HL-60 (cell line): Measurements from ENCODE around the gene PCGF6.

Experiments used
- DNase-seq, 2 experiments: peaks; one replicate each; pipeline ENCODE4 v3.0.0-alpha.2; 2010 to 2020; ENCODE audit warnings: low read depth in 1 of 2, low spot score in 1 of 2
- H3K27ac ChIP-seq: fragments of 250-450 bp; sonication (Bioruptor Pico); replicated peaks from 2 replicates; pipeline ENCODE4 v1.5.1; 2020; ENCODE audit warnings: mild to moderate bottlenecking, moderate library complexity
- H3K27me3 ChIP-seq: fragments of 250-450 bp; sonication (Bioruptor Pico); 2 replicates; pipeline ENCODE4 v1.5.1; 2021; ENCODE audit warnings: mild to moderate bottlenecking, moderate library complexity; ENCODE audit not compliant: insufficient read depth, poor library complexity, severe bottlenecking
- H3K4me3 ChIP-seq: replicated peaks from 2 replicates; pipeline ENCODE4 v1.5.1; 2011; ENCODE audit warnings: mild to moderate bottlenecking, control low read depth, low read length; ENCODE audit not compliant: insufficient read depth
- CTCF ChIP-seq: IDR thresholded peaks from one replicate; pipeline ENCODE4 v1.5.1; 2011; ENCODE audit warnings: low read length, control low read depth, inconsistent platforms; ENCODE audit not compliant: insufficient read depth
- GABPA ChIP-seq: IDR thresholded peaks from 2 replicates; pipeline ENCODE4 v1.6.1; 2012; ENCODE audit warnings: low read depth
- POLR2AphosphoS5 ChIP-seq: IDR thresholded peaks from 2 replicates; pipeline ENCODE4 v1.6.1; 2012; ENCODE audit warnings: low read depth
- SPI1 ChIP-seq: IDR thresholded peaks from 2 replicates; pipeline ENCODE4 v1.6.1; 2012; ENCODE audit warnings: low read depth, mild to moderate bottlenecking, borderline replicate concordance
- TF ChIP-seq, protein P1 (sequence below): IDR thresholded peaks from 2 replicates; pipeline ENCODE4 v1.6.1; 2012; ENCODE audit warnings: low read depth; ENCODE audit not compliant: insufficient replicate concordance

The PCGF6 gene

DNA sequence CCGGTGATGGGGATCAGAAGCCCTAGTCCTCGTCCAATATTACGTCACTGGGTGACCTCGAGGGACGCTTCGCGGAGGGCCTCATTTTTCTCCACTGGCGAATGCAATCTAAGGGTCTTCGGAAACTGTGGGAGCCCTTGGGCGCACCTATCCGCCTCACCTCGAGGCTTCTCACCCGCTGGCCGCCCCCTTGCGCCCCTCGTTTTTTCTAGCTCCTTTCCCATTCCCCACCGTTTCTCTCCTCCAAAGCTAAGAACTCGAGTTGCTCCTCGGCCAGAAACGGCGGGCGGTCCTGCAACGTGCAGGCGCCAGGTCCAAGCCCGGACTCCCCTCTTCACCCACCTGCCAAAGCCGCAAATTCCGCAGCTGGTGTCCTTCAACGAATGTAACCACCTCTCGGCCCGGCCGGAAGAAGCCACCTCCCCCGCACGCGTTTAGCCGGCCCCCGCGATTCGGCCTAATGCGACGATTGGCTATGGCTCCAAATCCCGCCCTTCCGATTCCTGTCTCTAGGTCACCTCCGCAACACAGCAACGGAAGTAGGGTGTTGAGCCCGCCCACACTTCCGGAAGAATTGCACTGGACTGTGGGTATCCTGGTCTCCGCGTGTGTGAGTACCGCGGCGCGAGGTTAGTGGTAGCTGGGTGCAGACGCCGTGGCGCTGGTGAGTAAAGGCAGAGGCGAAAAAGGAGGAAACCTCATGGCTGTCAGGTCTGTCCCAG is 45.3 kb upstream of the PCGF6 start, which contains the start of the genes ATP5MK and PDCD11:
Gene ATP5MK (minus strand): TSS at position 409 of the 722 bp plus-strand sequence. CDS start 4,018 bp downstream, outside the sequence.
Gene PDCD11 (plus strand): TSS at position 560 of the 722 bp plus-strand sequence. CDS start 1,801 bp downstream, outside the sequence.
- Histone ChIP-seq H3K27me3 (no peaks in the 10 kb centered on the region), H3K27ac (peak within 1 kb of the TSS; percentile 88), H3K4me3 (peak within 1 kb of the TSS; percentile 77)
- DNase-seq: peak; percentile 99
- TF ChIP-seq CTCF (no peak), POLR2AphosphoS5 (peak; percentile 96), GABPA (peak; percentile 97)
- TF ChIP-seq, protein P1, sequence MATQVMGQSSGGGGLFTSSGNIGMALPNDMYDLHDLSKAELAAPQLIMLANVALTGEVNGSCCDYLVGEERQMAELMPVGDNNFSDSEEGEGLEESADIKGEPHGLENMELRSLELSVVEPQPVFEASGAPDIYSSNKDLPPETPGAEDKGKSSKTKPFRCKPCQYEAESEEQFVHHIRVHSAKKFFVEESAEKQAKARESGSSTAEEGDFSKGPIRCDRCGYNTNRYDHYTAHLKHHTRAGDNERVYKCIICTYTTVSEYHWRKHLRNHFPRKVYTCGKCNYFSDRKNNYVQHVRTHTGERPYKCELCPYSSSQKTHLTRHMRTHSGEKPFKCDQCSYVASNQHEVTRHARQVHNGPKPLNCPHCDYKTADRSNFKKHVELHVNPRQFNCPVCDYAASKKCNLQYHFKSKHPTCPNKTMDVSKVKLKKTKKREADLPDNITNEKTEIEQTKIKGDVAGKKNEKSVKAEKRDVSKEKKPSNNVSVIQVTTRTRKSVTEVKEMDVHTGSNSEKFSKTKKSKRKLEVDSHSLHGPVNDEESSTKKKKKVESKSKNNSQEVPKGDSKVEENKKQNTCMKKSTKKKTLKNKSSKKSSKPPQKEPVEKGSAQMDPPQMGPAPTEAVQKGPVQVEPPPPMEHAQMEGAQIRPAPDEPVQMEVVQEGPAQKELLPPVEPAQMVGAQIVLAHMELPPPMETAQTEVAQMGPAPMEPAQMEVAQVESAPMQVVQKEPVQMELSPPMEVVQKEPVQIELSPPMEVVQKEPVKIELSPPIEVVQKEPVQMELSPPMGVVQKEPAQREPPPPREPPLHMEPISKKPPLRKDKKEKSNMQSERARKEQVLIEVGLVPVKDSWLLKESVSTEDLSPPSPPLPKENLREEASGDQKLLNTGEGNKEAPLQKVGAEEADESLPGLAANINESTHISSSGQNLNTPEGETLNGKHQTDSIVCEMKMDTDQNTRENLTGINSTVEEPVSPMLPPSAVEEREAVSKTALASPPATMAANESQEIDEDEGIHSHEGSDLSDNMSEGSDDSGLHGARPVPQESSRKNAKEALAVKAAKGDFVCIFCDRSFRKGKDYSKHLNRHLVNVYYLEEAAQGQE: peak; percentile 11

GRCh38 chr10:103395754-103396066 is 44.8 kb upstream of the PCGF6 start:
- peak overlapping the region; percentile 77 for H3K4me3 ChIP-seq
- TF ChIP-seq CTCF (no peak), GABPA (no peak), POLR2AphosphoS5 (no peak), SPI1 (no peak)
- TF ChIP-seq, protein P1: no peak
- no peaks in the 10 kb centered on the region for H3K27me3 ChIP-seq
- DNase-seq: no peak
- peak overlapping the region; percentile 88 for H3K27ac ChIP-seq

GRCh38 chr10:103394180-103394579 is 43.2 kb upstream of the PCGF6 start:
- Histone ChIP-seq H3K27ac (no peak overlapping the region), H3K27me3 (no peaks in the 10 kb centered on the region), H3K4me3 (no peak overlapping the region)
- no peak for DNase-seq
- TF ChIP-seq GABPA: no peak
- no peak for TF ChIP-seq CTCF
- TF ChIP-seq POLR2AphosphoS5: no peak
- no peak for TF ChIP-seq SPI1
- TF ChIP-seq, protein P1: no peak
